ENCODE measurements around the gene SRRD.

DNA sequence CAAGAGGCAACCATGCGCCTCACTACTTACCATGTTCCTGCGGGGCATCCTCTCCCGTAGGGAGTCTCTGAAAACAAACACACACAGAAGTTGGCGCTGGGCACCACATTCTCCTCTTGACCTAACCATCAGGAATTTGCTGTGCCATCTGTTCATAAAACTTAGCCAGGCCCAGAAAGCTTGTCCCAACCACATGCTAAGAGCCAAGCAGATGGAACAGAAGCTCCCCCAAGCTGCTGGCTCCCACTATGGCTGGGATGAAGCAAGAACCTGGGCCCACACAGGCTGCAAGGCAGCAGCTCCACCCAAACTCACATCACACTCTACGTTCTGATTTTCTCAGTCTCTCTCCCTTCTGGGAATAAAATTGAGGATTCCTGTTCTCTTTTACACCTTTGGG lies 17.5 kb upstream of the SRRD start:
- TF ChIP-seq, protein P1, sequence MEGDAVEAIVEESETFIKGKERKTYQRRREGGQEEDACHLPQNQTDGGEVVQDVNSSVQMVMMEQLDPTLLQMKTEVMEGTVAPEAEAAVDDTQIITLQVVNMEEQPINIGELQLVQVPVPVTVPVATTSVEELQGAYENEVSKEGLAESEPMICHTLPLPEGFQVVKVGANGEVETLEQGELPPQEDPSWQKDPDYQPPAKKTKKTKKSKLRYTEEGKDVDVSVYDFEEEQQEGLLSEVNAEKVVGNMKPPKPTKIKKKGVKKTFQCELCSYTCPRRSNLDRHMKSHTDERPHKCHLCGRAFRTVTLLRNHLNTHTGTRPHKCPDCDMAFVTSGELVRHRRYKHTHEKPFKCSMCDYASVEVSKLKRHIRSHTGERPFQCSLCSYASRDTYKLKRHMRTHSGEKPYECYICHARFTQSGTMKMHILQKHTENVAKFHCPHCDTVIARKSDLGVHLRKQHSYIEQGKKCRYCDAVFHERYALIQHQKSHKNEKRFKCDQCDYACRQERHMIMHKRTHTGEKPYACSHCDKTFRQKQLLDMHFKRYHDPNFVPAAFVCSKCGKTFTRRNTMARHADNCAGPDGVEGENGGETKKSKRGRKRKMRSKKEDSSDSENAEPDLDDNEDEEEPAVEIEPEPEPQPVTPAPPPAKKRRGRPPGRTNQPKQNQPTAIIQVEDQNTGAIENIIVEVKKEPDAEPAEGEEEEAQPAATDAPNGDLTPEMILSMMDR (conservative IDR thresholded peaks at IDR 0.05): no peak
- TF ChIP-seq EZH2 (IDR thresholded peaks at IDR 0.05; ENCODE audit: low read depth): no peak
